ENCODE measurements around the gene DPP10.

DPP10 gene

DNA sequence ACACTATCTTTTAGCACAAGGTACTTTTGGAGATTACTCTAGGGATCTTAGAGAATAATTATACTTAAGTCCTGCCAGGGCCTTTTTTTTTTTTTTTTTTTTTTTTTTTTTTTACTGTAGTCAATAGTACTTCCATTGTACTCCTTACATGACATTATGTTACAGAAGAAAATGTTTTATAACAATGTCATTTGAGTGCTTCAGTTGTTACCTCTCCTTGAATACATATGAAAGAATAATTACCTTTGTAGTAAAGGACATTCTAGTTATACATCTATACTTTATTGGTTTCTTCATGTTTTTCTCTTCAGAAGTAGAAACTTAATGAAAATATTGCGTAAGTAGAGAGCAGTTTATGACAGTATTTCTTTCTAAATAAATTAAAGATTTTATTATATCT lies 834.9 kb downstream of the DPP10 start:
- no peak for DNase-seq (ENCODE audit: low read depth)

DNA sequence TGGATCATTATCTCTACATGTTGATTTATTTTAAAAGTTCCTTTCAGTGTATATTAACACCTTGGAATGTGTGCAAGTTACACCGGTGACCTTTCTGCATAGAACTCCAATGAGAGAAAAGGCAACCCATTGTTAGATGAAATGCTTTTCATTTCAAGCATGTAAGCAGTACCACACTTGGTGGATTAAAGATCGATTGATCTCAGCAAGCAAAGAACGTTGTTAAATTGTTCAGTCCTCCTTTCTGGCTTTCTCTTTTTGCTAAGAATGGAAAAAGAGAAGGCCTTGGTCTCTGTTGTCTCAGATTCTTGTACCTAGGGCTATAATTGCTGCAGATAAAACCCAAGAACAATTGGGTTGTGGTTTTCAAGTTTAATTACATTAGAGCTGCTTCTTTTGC lies 843.0 kb downstream of the DPP10 start:
- no peak for DNase-seq (ENCODE audit: low read depth)

DNA sequence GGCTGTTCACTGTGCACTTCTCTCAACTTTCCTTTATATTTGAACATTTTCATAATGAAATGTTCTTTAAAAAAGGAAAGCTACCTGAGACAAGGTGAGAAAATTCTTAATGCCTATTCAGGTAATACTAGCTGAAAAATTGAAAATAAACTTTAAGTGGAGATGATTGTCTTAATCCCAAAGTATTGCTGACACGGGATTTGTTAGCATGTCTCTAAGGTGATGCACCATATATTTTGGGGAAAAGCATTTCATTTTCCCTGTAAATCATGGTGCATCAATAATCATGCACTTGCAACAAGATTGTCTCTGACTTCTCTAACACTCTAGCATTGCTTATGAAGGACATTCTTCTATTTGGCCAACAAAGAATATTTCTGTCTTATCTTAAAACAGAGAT lies 848.0 kb downstream of the DPP10 start:
- DNase-seq (ENCODE audit: low read depth), result no peak

DNA sequence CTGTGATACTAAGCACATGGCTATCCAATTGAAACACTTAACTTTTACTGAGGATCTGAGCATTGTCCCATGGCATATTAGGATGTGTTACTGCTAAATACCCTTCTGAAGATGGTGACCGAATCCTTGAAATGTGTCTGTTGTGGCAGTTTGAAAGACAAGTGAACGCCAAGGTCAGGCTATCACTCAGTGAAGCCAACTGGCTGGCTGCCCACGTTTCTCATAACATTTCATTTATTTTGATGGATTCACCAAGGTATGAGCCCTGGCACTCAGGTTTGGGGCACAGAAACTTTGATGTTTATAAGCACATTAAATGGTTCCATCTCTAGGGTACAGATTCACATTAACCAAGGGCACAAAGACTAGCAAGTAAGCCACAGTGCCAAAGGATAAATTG lies 850.3 kb downstream of the DPP10 start:
- no peak for DNase-seq (ENCODE audit: low read depth)

DNA sequence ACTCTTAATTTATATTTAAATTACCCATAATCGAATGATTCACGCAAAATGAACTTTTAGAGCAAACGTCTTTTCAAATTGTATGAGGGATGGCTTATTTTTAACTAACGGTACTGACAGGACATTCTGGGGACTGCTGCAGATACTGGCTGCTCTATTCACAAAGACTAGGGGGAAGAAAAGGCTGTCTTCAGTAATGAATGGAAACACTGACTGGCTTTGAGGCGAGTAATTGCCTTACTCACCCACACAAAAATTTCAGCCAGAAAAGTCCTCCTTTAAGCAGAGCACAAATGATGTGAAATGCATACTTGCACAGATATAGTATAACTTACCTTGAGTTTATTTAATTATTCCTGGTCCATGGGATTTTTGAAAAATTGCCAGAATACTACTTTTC lies 852.6 kb downstream of the DPP10 start:
- DNase-seq (ENCODE audit: low read depth), result no peak

DNA sequence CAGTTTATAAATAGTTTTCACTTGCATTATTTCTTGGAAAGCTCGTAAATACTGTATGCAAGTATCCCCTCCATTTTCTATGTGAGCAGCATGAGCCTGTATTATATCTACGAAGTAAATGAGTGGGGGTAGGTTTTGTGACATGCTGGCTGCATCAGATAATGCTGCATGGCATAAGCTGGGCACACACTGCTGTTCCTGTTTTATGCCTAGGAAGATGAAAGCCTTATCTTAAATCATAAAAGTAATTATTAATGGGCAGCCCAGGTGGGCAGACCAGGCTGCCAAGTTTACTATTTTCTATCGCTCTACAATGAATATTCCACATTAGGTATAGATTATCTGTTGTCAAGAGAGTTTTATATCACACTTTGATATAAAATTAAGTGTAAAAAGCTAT lies 854.6 kb downstream of the DPP10 start:
- DNase-seq (ENCODE audit: low read depth), result no peak

DNA sequence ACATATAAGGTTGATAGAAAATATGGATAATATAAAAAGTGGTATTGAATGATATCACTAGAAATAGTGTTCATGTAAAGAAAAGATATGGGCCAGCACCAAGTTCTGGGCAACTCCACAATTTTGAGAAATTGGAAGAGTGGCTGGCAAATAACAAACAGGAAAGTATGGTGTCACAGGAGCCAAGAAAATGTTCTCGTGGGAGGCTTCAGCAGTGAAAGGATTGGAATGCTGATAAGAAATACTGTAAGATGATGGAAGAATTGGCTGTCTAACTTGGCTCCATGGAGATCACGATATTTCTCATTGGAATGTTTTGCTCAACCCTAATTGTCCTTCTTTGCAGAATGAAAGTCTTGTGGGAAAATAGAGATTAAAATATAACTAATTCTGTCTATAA lies 856.8 kb downstream of the DPP10 start:
- no peak for DNase-seq (ENCODE audit: low read depth)

DNA sequence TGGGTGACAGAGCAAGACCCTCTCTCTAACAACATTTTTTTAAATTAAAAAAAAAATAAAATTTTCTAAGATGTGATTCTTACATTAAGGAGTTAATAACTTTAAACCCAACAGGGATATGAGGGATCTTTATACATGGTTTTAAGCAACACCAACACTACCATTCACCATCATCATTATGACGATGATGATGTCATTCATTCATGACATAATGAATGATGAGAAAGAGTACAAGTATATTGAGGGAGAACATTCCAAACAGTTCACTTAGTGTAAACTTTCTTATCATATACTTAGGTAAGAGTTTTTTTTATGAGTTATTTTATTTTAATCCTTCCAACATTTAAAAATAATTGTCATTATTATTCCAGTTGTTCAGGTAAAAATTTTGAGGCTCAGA lies 863.3 kb downstream of the DPP10 start:
- DNase-seq (ENCODE audit: low read depth), result no peak

DNA sequence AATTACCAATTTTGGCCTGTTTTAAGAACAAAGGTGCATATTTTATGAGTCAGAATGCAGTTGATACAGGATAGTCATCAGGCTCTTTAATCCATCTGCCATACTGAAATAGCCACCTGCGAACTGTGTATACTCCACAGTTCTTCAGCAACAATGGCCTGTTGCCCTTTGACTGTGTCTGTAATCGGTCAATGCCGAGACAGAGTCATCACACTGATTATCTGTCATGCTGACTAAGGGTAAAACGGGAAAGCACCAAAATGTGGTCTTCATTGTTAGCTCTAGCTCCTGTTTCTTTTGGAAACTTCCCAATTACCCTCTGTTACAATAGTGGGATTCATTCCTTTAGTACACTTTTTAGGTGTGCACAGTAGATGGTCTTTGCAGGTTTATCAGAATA lies 871.7 kb downstream of the DPP10 start:
- DNase-seq (ENCODE audit: low read depth), result no peak

DNA sequence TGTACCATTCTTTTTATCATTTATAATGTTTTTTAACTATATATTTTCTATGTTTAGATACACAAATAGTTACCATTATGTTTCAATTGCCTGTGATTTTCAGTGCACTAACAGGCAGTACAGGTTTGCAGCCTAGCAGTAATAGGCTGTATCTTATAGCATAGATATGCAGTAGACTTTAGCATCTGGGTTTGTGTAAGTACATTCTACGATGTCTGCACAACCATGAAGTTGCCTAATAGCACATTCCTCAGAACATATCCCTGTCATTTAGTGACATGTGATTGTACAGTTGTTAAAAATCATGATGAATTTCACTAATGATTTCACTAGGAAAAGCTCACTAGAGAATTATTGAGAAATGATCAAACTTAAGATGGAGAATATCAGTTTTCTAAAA lies 884.6 kb downstream of the DPP10 start:
- DNase-seq (ENCODE audit: low read depth), result no peak

DNA sequence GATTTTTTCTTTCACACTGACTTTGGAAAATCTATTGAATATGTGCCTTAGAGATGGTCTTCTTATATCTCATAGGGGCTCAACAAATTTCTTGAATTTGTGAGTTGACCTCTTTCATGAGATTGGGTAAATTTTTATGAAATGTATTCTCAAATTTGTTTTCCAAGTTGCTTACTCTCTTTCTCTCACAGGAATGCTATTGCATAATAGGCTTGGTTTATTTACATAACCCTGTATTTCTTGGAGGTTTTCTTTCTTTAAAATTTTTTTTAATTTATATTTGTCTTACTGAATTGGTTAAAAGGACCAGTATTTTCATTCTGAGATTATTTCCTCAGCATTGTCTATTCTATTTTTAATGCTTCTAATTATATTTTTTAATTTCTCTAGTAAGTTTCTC lies 917.1 kb downstream of the DPP10 start:
- no peak for DNase-seq (ENCODE audit: low read depth)

DNA sequence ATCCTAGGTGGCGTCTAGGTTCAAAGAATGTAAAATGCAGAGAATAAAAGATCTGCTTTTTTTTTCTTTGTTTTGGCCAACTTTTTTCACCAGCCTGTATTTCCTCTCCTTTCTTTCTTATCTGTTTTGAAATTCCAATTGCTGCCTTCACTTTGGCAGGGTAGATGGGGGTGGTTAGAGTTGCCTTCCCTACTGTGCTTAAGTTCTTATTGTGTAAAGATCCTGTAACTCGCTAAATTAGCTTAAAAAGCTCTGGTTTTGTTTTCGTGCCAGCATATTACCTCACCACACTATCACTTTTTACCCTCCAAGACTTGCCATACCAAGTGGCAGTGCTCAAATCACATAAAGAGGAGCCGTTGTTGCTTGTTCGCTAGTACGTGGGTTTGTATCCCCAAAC lies 921.7 kb downstream of the DPP10 start:
- no peak for DNase-seq (ENCODE audit: low read depth)

DNA sequence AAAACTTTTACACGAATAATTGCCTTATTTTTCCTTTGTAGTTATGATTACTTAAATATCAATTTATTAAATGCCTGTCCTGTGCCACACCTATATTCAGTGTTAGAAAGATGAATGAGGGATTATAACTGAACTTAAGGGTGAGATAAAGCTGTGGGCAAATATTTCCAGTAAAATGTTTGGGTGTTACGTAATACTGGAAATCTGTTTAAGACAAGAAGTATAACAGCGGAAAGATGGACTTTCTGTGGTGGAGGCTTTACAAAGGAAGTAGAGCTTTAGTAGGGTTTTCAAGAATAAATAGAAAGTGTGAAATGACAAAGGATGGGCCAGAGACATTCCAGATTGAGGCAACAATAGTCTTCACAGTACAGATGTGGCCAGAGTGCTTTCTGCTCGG lies 927.0 kb downstream of the DPP10 start:
- no peak for DNase-seq (ENCODE audit: low read depth)

DNA sequence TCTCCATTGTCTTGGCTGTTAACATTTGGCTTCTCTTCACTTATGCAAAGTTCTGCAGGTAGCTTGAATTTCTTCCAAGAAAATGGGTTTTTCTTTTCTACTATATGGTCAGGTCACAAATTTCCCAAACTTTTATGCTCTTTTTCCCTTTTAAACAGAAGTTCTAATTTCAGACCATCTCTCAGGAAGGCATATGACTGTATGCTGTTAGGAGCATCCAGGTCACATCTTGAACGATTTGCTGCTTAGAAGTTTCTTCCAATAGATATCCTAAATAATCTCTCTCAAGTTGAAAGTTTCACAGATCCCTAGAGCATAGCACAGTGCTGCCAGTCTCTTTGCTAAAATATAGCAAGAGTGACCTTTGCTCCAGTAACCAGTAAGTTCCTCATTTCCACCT lies 932.5 kb downstream of the DPP10 start:
- no peak for DNase-seq (ENCODE audit: low read depth)

DNA sequence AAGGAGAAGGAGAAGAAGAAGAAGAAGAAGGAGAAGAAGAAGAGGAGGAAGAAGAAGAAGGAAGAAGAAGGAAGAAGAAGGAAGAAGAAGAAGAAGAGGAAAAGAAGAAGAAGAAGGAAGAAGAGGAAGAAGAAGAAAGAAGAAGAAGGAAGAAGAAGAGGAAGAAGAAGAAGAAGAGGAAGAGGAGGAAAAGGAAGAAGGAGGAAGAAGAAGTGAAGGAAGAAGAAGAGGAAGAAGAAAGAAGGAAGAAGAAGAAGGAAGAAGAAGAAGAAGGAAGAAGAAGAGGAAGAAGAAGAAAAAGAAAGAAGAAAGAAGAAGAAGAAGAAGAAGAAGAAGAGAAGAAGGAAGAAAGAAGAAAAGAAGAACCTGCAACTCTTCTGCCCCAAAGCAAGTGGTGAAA lies 942.0 kb downstream of the DPP10 start:
- no peak for DNase-seq (ENCODE audit: low read depth)

DNA sequence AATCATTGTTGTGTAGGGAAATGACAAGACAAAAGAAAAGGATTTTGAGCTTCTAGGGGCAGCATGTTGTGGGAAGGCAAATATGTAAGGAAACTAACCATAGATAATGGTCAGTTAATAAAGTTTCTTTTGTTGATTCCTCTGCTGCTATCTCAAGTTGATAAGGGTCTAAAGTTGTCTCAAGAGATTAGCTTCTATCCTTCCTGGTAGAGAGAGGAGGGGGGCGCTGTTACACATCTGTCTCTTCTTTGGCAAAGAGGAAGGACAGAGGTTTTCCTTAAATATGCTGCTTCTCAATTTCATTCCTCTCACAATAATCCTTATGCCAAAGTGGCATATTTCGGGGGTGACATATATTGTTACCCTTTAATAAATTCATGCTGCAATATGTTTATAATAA lies 944.0 kb downstream of the DPP10 start:
- no peak for DNase-seq (ENCODE audit: low read depth)

DNA sequence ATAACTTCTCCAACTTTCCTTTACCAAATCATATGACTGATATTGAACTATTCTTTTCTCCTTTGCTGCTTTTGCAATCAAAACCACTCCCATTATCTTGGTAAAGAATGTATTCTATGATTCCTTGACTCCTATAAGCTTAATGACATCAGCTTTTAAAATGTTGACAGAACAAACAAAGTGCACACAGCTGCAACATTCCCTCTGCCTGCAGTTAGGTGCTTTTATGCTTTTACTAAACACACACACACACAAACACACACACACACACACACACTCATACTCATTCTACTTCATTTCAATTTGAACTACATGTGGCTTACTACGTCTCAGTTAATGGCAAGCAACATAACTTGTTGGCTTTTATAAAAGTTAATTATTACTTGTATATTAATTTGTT lies 946.6 kb downstream of the DPP10 start:
- DNase-seq (ENCODE audit: low read depth), result no peak

DNA sequence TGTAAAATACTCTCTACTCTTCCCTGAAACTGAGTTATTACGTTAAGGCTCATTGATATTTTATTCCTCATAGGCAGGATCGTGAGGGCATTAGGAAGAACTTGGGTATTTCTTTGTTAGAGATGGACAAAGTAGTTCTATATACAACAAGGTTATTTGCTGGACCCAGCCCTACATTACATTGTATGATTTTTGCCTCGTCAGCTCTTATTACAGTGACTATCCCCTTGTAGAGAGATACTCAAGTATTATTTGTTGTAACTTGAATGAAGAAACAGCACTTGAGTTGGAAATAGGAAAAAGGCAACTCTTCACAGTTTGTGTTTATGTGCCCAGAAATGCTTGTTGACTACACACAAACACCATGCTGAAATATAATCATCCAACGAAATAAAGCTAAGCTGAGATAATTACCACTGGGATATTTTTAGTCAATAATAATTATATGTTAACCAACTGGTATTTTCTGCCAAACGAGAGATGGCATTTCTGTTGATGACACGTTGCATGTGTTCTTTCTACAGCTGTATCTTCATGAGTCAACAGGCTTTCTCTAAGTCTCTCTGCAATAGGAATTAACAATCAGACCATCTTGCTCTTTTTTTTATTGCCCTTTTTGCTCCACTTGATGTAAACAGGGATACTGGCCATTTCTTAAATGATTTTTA lies 947.6 kb downstream of the DPP10 start:
- no peak for DNase-seq (ENCODE audit: low read depth)

DNA sequence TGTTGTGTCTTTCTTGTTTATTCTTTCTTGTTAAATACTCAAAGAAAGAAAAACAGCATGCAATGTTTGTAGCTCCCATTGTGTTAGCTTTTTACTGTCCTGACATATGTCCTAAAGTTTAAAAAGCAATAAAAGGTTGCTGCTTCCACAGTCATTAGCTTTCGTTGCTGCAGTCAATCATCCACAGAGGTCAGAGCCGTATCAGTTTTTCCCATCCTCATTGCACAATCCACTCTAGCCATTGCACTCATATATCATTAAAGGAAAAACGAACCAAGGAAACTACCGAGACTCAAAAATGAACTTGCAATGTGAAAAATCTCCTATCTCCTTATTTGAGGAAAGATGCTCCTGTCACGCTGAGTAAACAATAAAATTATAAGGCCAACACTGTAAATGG lies 954.1 kb downstream of the DPP10 start:
- no peak for DNase-seq (ENCODE audit: low read depth)

DNA sequence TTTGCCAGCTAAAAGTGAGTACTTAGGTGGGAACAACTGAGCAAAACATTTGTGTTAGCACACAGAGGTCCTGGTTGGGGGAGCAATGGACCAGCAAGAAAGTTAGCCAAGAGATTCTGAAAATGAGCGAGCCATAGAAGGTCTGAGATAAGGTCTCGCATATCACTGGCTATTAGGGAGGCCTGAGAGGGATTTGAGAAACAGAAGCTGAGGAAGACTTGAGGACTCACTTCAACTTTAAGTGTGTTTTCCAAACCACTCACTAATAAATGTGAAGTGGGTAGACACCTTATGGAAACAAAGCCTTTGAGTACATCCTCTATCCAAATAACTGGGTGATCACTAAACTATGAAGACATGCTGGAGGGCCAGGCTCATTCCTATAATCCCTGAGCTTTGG lies 958.5 kb downstream of the DPP10 start:
- no peak for DNase-seq (ENCODE audit: low read depth)

DNA sequence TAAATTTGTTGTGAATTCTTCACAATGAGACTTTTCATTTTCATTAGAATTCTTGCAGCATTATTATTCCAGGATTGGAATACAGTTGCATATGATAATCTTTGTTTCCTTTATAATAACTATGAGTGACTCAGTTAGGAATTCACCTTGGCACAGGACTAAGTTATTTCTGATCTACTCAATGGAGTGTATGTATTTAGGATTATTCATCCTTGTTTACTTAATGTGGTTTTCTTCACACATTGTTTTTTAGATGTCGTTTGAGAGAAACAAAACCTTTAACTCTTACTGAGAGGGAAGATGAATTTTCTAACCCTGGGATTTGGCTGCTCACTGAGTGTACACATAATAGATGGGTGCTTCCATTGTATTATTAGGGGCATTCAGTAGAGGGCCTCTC lies 970.1 kb downstream of the DPP10 start:
- no peak for DNase-seq (ENCODE audit: low read depth)

DNA sequence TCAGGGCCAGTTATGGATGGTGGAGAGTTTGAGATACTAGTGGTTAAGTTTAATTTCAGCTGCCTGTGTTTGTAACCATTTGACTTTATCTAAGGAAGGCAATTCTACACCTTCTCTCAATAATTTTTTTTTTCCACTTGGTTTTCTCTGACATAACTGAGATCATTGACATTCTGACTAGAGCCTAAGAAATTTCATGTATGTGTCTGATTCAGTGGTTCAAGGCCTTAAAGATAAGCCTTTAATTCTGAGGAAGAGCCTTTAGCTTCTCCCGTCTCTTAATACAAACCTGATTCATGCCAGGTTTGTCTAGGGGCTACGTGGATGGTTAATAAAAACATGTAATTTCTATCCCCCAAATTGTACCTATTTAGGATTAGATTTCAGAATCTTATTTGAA lies 971.4 kb downstream of the DPP10 start:
- DNase-seq (ENCODE audit: low read depth), result no peak

DNA sequence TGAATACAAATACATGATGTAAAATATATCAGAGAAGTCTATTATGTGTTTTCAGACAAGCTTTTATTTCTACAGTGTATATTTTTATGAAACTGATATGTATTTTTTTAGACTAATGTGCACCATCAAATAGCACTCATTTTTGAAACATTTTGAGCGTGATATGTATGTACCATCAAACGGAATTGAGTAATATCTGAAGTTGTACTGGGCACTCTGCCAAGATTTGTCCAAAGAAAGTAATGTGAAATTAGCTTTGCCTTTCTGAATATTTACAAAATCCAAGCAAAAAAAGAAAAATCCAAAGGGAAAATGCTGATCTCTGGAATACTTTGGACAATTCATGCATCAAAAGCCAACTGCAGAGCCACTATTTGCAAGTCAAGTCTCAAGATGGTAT lies 972.0 kb downstream of the DPP10 start:
- DNase-seq (ENCODE audit: low read depth), result no peak

DNA sequence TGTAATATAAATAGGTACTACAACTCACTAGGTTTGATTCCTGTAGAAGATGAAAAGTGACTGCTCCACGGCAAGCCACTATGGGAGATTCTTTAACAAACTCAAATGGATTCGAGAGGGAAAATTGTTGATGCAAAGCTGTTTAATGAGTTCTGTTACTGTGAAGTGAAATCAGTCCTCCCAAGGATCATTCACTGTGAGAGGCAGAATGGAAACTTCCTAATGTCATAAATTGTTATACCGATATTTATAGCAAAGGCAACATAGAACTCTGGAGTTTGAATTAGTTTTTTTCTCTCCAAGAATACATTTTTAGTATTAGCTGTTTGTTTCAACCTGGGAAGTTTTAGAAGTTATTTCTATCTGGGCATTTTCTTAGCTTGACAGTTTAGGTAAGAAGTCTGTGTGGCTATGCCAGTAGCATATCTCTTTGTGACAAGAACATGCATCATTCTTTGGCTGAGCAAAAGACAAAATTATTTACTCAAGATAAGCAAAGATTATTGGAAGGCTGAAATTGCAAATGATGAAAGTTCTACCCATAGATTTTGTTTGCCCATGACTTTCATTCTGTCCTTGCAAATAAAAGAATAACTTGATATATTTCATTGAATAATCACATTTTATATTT lies 979.7 kb downstream of the DPP10 start:
- DNase-seq (ENCODE audit: low read depth), result no peak
